Measurements from ENCODE around the gene PCK1. TPM values are rescaled to one million over a fixed set of nuclear protein-coding genes. Genes with fewer than 3 reads are reported as not detected.

Gene PCK1
- polyA plus RNA-seq, 3 donors: not detected

- H3K9me3 Mint-ChIP-seq: no peaks in the 10 kb centered on the region
- H3K36me3 Mint-ChIP-seq: no peaks in the 10 kb centered on the region
- H3K4me3 ChIP-seq (replicated peaks in 1 of 3; ENCODE audit: low read depth in 2 of 3, low read length in 3 of 3): no peak overlapping the region
- peak overlapping the region in 1 of 2 donors; percentile 12 for H3K4me3 Mint-ChIP-seq
- H3K36me3 ChIP-seq (replicated peaks in 1 of 2; ENCODE audit: control insufficient read depth in 1 of 2, insufficient read depth in 2 of 2, low read length in 2 of 2): no peaks in the 10 kb centered on the region
- H3K4me1 ChIP-seq (ENCODE audit: control insufficient read depth in 1 of 2, insufficient read depth in 2 of 2, low read length in 2 of 2): no peaks in the 10 kb centered on the region
- no peaks in the 10 kb centered on the region for H3K4me1 Mint-ChIP-seq
- H3K27ac Mint-ChIP-seq: no peak overlapping the region
- H3K27me3 ChIP-seq (ENCODE audit: control insufficient read depth in 2 of 2, insufficient read depth in 2 of 2, low read length in 2 of 2): peaks cover 2 to 6% of the 10 kb centered on the region in 2 donors
- no peak overlapping the region for H3K4me2 ChIP-seq (replicated peaks; ENCODE audit: extremely low read depth, low read length, poor library complexity, severe bottlenecking)
- H4K20me1 ChIP-seq (ENCODE audit: insufficient read depth, low read length): no peaks in the 10 kb centered on the region
- no peaks in the 10 kb centered on the region for H3K79me2 ChIP-seq (ENCODE audit: insufficient read depth, low read length)
- no peaks in the 10 kb centered on the region for H3K9me3 ChIP-seq (replicated peaks in 1 of 2; ENCODE audit: control insufficient read depth in 1 of 2, insufficient read depth in 1 of 2, low read length in 2 of 2)
- no peak overlapping the region for H3K27ac ChIP-seq (ENCODE audit: low read depth in 1 of 2, low read length in 2 of 2)
- intact Hi-C loops (cut with micrococcal nuclease): no loop called here
- H3K9ac ChIP-seq (ENCODE audit: insufficient read depth, low read length, poor library complexity, severe bottlenecking): no peak overlapping the region
- H2AFZ ChIP-seq (ENCODE audit: insufficient read depth, low read depth, low read length, poor library complexity, severe bottlenecking): no peak overlapping the region
- DNase-seq: no peak
- TF ChIP-seq CTCF (IDR thresholded peaks at IDR 0.05): no peak
- 97% methylated on average over 11 of the region's 12 CpGs for WGBS (ENCODE audit: insufficient coverage)
- peaks cover 18 to 31% (median 30%) of the 10 kb centered on the region in 3 donors for H3K27me3 Mint-ChIP-seq (ENCODE audit: low read depth in 3 of 3)
Observed at GRCh38 chr20:57568960-57569359, 8.1 kb downstream of the PCK1 start.

- Mint-ChIP-seq H3K27me3 (ENCODE audit: low read depth in 3 of 3) (peaks cover 25 to 35% (median 29%) of the 10 kb centered on the region in 3 donors), H3K4me3 (no peak overlapping the region), H3K36me3 (no peaks in the 10 kb centered on the region), H3K9me3 (no peaks in the 10 kb centered on the region), H3K4me1 (no peaks in the 10 kb centered on the region), H3K27ac (no peak overlapping the region)
- Histone ChIP-seq H3K27me3 (ENCODE audit: control insufficient read depth in 2 of 2, insufficient read depth in 2 of 2, low read length in 2 of 2) (peaks cover 5 to 13% of the 10 kb centered on the region in 2 donors), H3K9ac (ENCODE audit: insufficient read depth, low read length, poor library complexity, severe bottlenecking) (no peak overlapping the region), H3K4me3 (replicated peaks in 1 of 3; ENCODE audit: low read depth in 2 of 3, low read length in 3 of 3) (no peak overlapping the region), H4K20me1 (ENCODE audit: insufficient read depth, low read length) (no peaks in the 10 kb centered on the region), H3K4me1 (ENCODE audit: control insufficient read depth in 1 of 2, insufficient read depth in 2 of 2, low read length in 2 of 2) (no peaks in the 10 kb centered on the region), H3K27ac (ENCODE audit: low read depth in 1 of 2, low read length in 2 of 2) (no peak overlapping the region), H3K9me3 (replicated peaks in 1 of 2; ENCODE audit: control insufficient read depth in 1 of 2, insufficient read depth in 1 of 2, low read length in 2 of 2) (no peaks in the 10 kb centered on the region), H3K4me2 (replicated peaks; ENCODE audit: extremely low read depth, low read length, poor library complexity, severe bottlenecking) (no peak overlapping the region), H2AFZ (ENCODE audit: insufficient read depth, low read depth, low read length, poor library complexity, severe bottlenecking) (no peak overlapping the region), H3K36me3 (replicated peaks in 1 of 2; ENCODE audit: control insufficient read depth in 1 of 2, insufficient read depth in 2 of 2, low read length in 2 of 2) (no peaks in the 10 kb centered on the region), H3K79me2 (ENCODE audit: insufficient read depth, low read length) (no peaks in the 10 kb centered on the region)
- 79% methylated on average over 14 of the region's 20 CpGs for WGBS (ENCODE audit: insufficient coverage)
- DNase-seq: no peak
- intact Hi-C loops (cut with micrococcal nuclease): no loop called here
- no peak for TF ChIP-seq CTCF (IDR thresholded peaks at IDR 0.05)
Observed at GRCh38 chr20:57570145-57570850, 9.4 kb downstream of the PCK1 start.

All from CD14-positive monocyte (primary cell).